ENCODE results near the gene S100A14. TPM values are rescaled to one million over a fixed set of nuclear protein-coding genes. Genes with fewer than 3 reads are reported as not detected.

The S100A14 gene
- total RNA-seq, 1 experiment from 2014 or later: 252 TPM

DNA sequence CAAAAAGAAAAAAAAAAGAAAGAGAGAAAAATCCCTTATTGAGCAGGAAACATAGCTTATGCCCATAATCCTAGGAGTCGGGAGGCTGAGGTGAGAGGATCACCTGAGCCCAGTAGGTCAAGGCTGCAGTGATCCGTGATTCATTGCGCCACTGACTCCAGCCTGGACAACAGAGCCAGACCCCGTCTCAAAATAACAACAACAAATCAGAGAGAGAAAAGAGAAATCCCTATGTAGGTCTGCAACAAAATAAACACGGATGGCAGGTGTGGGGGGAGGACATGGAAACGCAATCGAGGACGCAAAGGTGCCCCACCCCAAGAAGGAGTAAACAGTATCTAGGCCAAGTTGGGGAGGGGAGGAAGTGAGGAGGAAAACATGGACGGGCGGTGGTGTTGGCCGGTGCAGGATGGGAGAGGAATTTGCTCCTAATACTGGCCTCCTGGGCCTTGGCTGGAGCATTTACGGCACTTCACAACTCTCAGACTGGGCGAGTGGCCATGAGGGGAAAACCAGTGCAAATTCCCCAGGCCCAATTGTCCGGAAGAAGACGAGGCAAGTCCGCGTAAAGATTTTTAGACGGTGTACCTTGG lies 17.1 kb upstream of the S100A14 start:
- Histone ChIP-seq H3K27me3 (ENCODE audit: insufficient read depth, low read length) (no peaks in the 10 kb centered on the region), H3K79me2 (ENCODE audit: insufficient read depth, low read length) (peaks cover 44% of the 10 kb centered on the region), H2AFZ (ENCODE audit: low read depth, low read length, poor library complexity, severe bottlenecking) (no peak overlapping the region), H3K27ac (ENCODE audit: low read depth, low read length) (peak overlapping the region; percentile 100), H3K4me2 (ENCODE audit: low read length) (peak overlapping the region; percentile 78), H4K20me1 (ENCODE audit: insufficient read depth) (peaks cover 4% of the 10 kb centered on the region; the same call in 1 of the 2 replicates), H3K9me2 (ENCODE audit: insufficient read depth) (no peaks in the 10 kb centered on the region), H3K4me3 (replicated peaks in 1 of 2; ENCODE audit: low read depth in 1 of 2, low read length in 2 of 2) (peak overlapping the region; percentile 91 to 95), H3K9me3 (ENCODE audit: control insufficient read depth in 1 of 2, insufficient read depth in 1 of 2, low read depth in 1 of 2, low read length in 2 of 2) (no peaks in the 10 kb centered on the region), H3K4me1 (ENCODE audit: control insufficient read depth in 1 of 2, insufficient read depth in 2 of 2, low read length in 2 of 2) (peaks cover 12 to 25% of the 10 kb centered on the region in 2 experiments), H3K36me3 (ENCODE audit: control insufficient read depth in 1 of 2, insufficient read depth in 2 of 2, low read length in 2 of 2) (peaks cover 19 to 26% of the 10 kb centered on the region in 2 experiments), H3K9ac (ENCODE audit: low read length) (peak overlapping the region; percentile 99)
- intact Hi-C loops (cut with micrococcal nuclease): no loop called here
- no TSS peak for BruUV-seq (replicated peaks)
- no peak for TF ChIP-seq FOSL1 (IDR thresholded peaks at IDR 0.05; ENCODE audit: low read depth)
- no peak for TF ChIP-seq ELF1 (IDR thresholded peaks at IDR 0.05; ENCODE audit: borderline replicate concordance, low read depth)
- TF ChIP-seq SIN3A (IDR thresholded peaks at IDR 0.05; ENCODE audit: low read depth): no peak
- TF ChIP-seq SP1 (IDR thresholded peaks at IDR 0.05; ENCODE audit: low read depth): no peak
- TF ChIP-seq ZFX (IDR thresholded peaks at IDR 0.05): no peak
- TF ChIP-seq POLR2AphosphoS5 (IDR thresholded peaks at IDR 0.05; ENCODE audit: low read depth, low read length): no peak
- TF ChIP-seq, protein P1, sequence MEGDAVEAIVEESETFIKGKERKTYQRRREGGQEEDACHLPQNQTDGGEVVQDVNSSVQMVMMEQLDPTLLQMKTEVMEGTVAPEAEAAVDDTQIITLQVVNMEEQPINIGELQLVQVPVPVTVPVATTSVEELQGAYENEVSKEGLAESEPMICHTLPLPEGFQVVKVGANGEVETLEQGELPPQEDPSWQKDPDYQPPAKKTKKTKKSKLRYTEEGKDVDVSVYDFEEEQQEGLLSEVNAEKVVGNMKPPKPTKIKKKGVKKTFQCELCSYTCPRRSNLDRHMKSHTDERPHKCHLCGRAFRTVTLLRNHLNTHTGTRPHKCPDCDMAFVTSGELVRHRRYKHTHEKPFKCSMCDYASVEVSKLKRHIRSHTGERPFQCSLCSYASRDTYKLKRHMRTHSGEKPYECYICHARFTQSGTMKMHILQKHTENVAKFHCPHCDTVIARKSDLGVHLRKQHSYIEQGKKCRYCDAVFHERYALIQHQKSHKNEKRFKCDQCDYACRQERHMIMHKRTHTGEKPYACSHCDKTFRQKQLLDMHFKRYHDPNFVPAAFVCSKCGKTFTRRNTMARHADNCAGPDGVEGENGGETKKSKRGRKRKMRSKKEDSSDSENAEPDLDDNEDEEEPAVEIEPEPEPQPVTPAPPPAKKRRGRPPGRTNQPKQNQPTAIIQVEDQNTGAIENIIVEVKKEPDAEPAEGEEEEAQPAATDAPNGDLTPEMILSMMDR (IDR thresholded peaks at IDR 0.05 in 2 of 3, conservative IDR thresholded peaks at IDR 0.05 in 1 of 3; ENCODE audit: borderline replicate concordance in 1 of 3, insufficient read depth in 1 of 3, low read depth in 2 of 3, low read length in 2 of 3): no peak
- TF ChIP-seq POLR2A (IDR thresholded peaks at IDR 0.05; ENCODE audit: borderline replicate concordance, extremely low read depth, insufficient read depth, insufficient read length): no peak
- TF ChIP-seq SRF (IDR thresholded peaks at IDR 0.05; ENCODE audit: low read depth): no peak
- no peak for TF ChIP-seq YY1 (IDR thresholded peaks at IDR 0.05; ENCODE audit: extremely low read depth, insufficient replicate concordance, low read depth, low read length)
- TF ChIP-seq CBX3 (IDR thresholded peaks at IDR 0.05; ENCODE audit: low read depth): no peak
- no peak for TF ChIP-seq RAD21 (IDR thresholded peaks at IDR 0.05; ENCODE audit: low read depth)
- ChIA-PET POLR2A (interaction anchor here (0.7 to 3.0 kb wide), 25 partner anchors 8 to 334 kb away, joined by 3 to 31 read pairs (median 6); partner anchors contain the start of genes CREB3L4, S100A14, S100A16 and S100A6), RAD21 (ENCODE audit: low non-redundant PET in 1 of 2, low total read pairs in 2 of 2, uncharacterized antibody in 2 of 2, unreplicated experiment in 2 of 2) (interaction anchor here (0.6 to 1.0 kb wide), 4 partner anchors 21 to 95 kb away, joined by 3 to 5 read pairs (median 3); no protein-coding TSS in a partner anchor), CTCF (interaction anchor here (1.0 to 1.8 kb wide), 6 partner anchors 15 to 281 kb away, joined by 3 to 16 read pairs (median 7); no protein-coding TSS in a partner anchor)
- ATAC-seq (peak; percentile 5), DNase-seq (ENCODE audit: low read depth, low spot score) (no peak)

Measured in HCT116 (cell line).